Measurements from ENCODE around the gene UBE2D2.

DNA sequence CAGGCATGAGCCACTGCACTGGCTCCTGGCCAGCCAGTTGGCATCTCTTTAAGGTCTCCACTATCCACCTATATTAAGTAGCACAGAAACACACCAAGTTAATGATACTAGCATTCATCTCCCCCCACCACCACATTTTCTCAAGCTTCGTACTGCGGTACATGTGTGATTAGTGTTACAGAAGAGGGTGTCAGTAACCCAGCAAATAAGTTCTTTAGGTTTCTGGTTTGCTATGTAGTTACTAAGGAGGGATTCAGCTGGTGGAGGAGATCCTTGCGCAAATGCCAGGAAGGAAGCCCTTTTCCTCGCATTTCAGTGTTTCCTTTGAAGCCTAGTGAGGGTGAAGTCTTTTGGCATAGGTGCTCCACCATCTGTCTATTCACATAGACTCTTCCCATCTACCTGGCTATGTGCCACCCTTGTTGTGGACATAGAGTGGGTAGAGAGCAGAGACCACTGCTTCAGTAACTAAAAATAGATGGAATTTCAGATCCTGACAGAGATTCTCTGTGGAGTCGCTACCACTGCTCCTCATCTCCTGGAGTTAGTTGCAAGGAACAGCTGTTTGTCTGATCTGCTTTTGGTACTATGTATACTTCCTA is 16.7 kb downstream of the UBE2D2 start:
- TF ChIP-seq CTCF (conservative IDR thresholded peaks at IDR 0.05; ENCODE audit: low read length) (no peak), EZH2phosphoT487 (IDR thresholded peaks at IDR 0.05; ENCODE audit: borderline replicate concordance, low read depth, low read length) (no peak)
